Coronary artery (tissue), 2 donors: ENCODE data around the gene PHF23.
A peak's percentile ranks its signal among the peaks of the same experiment; 100 is the strongest.

Source experiments
- DNase-seq: peaks from one replicate; pipeline ENCODE4 v3.0.0-alpha.2; 2017; ENCODE audit warnings: low spot score
- H3K27ac ChIP-seq, 2 donors: fragments of 200-600 bp; sonication (generic); one replicate each; pipeline ENCODE4 v1.5.1; 2016 to 2019
- H3K4me3 ChIP-seq: fragments of 200-600 bp; sonication (generic); 2 replicates; pipeline ENCODE4 v1.5.1; 2016; ENCODE audit warnings: mild to moderate bottlenecking, moderate library complexity
- CTCF ChIP-seq: fragments of 200-600 bp; sonication (generic); IDR thresholded peaks from one replicate; pipeline ENCODE4 v1.5.1; 2019; ENCODE audit warnings: antibody characterized with exemption

The PHF23 gene

GRCh38 chr17:7262192-7262934, 23.1 kb upstream of the PHF23 start, which contains the start of gene CLDN7:
TSS of gene CLDN7 (minus strand) at chr17:7262478. CDS start at chr17:7262043, 435 bp downstream.
- peak within 1 kb of the TSS; percentile 69 for H3K4me3 ChIP-seq
- no peak for TF ChIP-seq CTCF
- H3K27ac ChIP-seq = peak within 1 kb of the TSS in 1 of 2 donors; percentile 26
- DNase-seq = no peak

- no peak for DNase-seq
- no peak overlapping the region for H3K27ac ChIP-seq
- TF ChIP-seq CTCF = no peak
- H3K4me3 ChIP-seq = peak overlapping the region; percentile 69
Observed at GRCh38 chr17:7261379-7262191, 22.3 kb upstream of the PHF23 start.

- H3K4me3 ChIP-seq = peak overlapping the region; percentile 69
- no peak overlapping the region for H3K27ac ChIP-seq
- no peak for DNase-seq
- no peak for TF ChIP-seq CTCF
Observed at GRCh38 chr17:7260651-7261378, 21.6 kb upstream of the PHF23 start.

DNA sequence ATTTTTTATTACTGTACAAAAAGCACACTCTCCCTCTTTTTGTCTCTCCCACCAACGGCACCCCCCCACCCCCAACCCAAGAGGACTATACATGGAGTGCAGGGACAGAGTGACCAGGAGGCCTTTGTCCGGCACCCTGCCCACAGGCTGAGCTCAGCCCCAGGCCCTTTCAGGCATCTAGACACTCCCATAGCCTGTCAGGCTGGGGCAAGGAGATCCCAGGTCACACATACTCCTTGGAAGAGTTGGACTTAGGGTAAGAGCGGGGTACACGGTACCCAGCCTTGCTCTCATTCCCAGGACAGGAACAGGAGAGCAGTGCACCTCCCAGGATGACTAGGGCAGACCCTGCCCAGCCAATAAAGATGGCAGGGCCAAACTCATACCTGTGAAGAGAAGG, 20.9 kb upstream of the PHF23 start:
- H3K4me3 ChIP-seq = no peak overlapping the region
- no peak for TF ChIP-seq CTCF
- DNase-seq = no peak
- H3K27ac ChIP-seq = no peak overlapping the region

- H3K4me3 ChIP-seq = no peak overlapping the region
- no peak for TF ChIP-seq CTCF
- no peak for DNase-seq
- no peak overlapping the region for H3K27ac ChIP-seq
Observed at GRCh38 chr17:7259555-7259889, 20.3 kb upstream of the PHF23 start.

- no peak overlapping the region for H3K4me3 ChIP-seq
- no peak for DNase-seq
- H3K27ac ChIP-seq = no peak overlapping the region
- TF ChIP-seq CTCF = no peak
Observed at GRCh38 chr17:7258731-7259554, 19.7 kb upstream of the PHF23 start.
